ENCODE measurements around the gene LRCOL1. TPM values are rescaled to one million over a fixed set of nuclear protein-coding genes. Genes with fewer than 3 reads are reported as not detected.
A peak's percentile ranks its signal among the peaks of the same experiment; 100 is the strongest.

The LRCOL1 gene
- total and polyA plus RNA-seq, 3 donors from 2014 or later: 0.81 to 1.6 TPM; not detected in 1

GRCh38 chr12:132582058-132582420 is 28.3 kb downstream of the LRCOL1 start:
- peak; percentile 63 for DNase-seq
- H3K36me3 ChIP-seq (ENCODE audit: low read depth, missing control alignments): no peaks in the 10 kb centered on the region
- H3K9me3 ChIP-seq: no peaks in the 10 kb centered on the region
- H3K4me3 ChIP-seq: peak overlapping the region; percentile 53 to 60
- 15 to 42% methylated on average over 22 to 24 of the region's 24 CpGs for WGBS, 2 donors
- H3K27me3 ChIP-seq: no peaks in the 10 kb centered on the region
- intact Hi-C loops (cut with DNase I; ENCODE audit: low total_unique reads): no loop called here
- H3K4me1 ChIP-seq: no peaks in the 10 kb centered on the region
- TF ChIP-seq POLR2A (IDR thresholded peaks at IDR 0.05): no peak
- no peak for TF ChIP-seq CTCF (IDR thresholded peaks at IDR 0.05)
- peak overlapping the region; percentile 71 to 83 for H3K27ac ChIP-seq

GRCh38 chr12:132581348-132582057 is 28.9 kb downstream of the LRCOL1 start:
- H3K36me3 ChIP-seq (ENCODE audit: low read depth, missing control alignments): no peaks in the 10 kb centered on the region
- WGBS, 2 donors: 29 to 70% methylated on average over 2 to 17 of the region's 17 CpGs

GRCh38 chr12:132580701-132581292 is 29.6 kb downstream of the LRCOL1 start:
- Histone ChIP-seq H3K27ac (no peak overlapping the region), H3K9me3 (no peaks in the 10 kb centered on the region), H3K4me1 (no peaks in the 10 kb centered on the region), H3K36me3 (ENCODE audit: low read depth, missing control alignments) (no peaks in the 10 kb centered on the region), H3K27me3 (no peaks in the 10 kb centered on the region), H3K4me3 (no peak overlapping the region)
- no peak for DNase-seq
- intact Hi-C loops (cut with DNase I; ENCODE audit: low total_unique reads): no loop called here
- 92 to 100% methylated on average over 2 to 12 of the region's 12 CpGs for WGBS, 2 donors
- TF ChIP-seq CTCF (IDR thresholded peaks at IDR 0.05) (no peak), POLR2A (IDR thresholded peaks at IDR 0.05) (no peak)

More at GRCh38 chr12:132581348-132582057, 28.9 kb downstream of the LRCOL1 start:
- no peaks in the 10 kb centered on the region for H3K4me1 ChIP-seq
- TF ChIP-seq POLR2A (IDR thresholded peaks at IDR 0.05): no peak
- no peak for TF ChIP-seq CTCF (IDR thresholded peaks at IDR 0.05)
- DNase-seq: no peak
- no peaks in the 10 kb centered on the region for H3K27me3 ChIP-seq
- intact Hi-C loops (cut with DNase I; ENCODE audit: low total_unique reads): no loop called here
- H3K27ac ChIP-seq: peak overlapping the region in 1 of 2 donors; percentile 83
- peak overlapping the region in 1 of 2 donors; percentile 60 for H3K4me3 ChIP-seq
- H3K9me3 ChIP-seq: no peaks in the 10 kb centered on the region

GRCh38 chr12:132579744-132580143 is 30.6 kb downstream of the LRCOL1 start:
- TF ChIP-seq POLR2A (IDR thresholded peaks at IDR 0.05) (no peak), CTCF (IDR thresholded peaks at IDR 0.05) (no peak)
- no peak overlapping the region for H3K4me3 ChIP-seq
- H3K9me3 ChIP-seq: no peaks in the 10 kb centered on the region
- intact Hi-C loops (cut with DNase I; ENCODE audit: low total_unique reads): no loop called here
- no peaks in the 10 kb centered on the region for H3K27me3 ChIP-seq
- peak; percentile 67 for DNase-seq
- no peaks in the 10 kb centered on the region for H3K36me3 ChIP-seq (ENCODE audit: low read depth, missing control alignments)
- no peaks in the 10 kb centered on the region for H3K4me1 ChIP-seq
- no peak overlapping the region for H3K27ac ChIP-seq
- WGBS, 2 donors: 64 to 77% methylated on average over 12 of the region's 12 CpGs
